Activated CD4-positive, alpha-beta T cell treated with anti-CD3 and anti-CD28 coated beads, Interleukin-2, amount 50 U/mL, for 16 hours (primary cell): ENCODE data around the gene ZNF14.
"Not testable (repeated sequence)": the region's sequence is repeated elsewhere in the genome, so short reads cannot be mapped to it uniquely, and the experiment has no call there.

ENCODE experiments used
- DNase-seq: peaks from one replicate; pipeline ENCODE4 v3.0.0-alpha.2; 2020

ZNF14 gene

GRCh38 chr19:19686580-19686979 is 46.3 kb downstream of the ZNF14 start:
- DNase-seq, result no peak

GRCh38 chr19:19686119-19686518 is 46.8 kb downstream of the ZNF14 start:
- not testable (repeated sequence) for DNase-seq

- DNase-seq, result no peak
These were observed 53.5 kb downstream of the ZNF14 start for GRCh38 chr19:19679176-19680073.

GRCh38 chr19:19677579-19677978 is 55.3 kb downstream of the ZNF14 start:
- no peak for DNase-seq

GRCh38 chr19:19674315-19674714 is 58.6 kb downstream of the ZNF14 start:
- no peak for DNase-seq

GRCh38 chr19:19672816-19673215 is 60.1 kb downstream of the ZNF14 start:
- DNase-seq, result no peak

- no peak for DNase-seq
These were observed 62.8 kb downstream of the ZNF14 start for GRCh38 chr19:19670070-19670551.

GRCh38 chr19:19668230-19669012 is 64.5 kb downstream of the ZNF14 start, which contains the start of gene ZNF101:
Gene ZNF101, plus strand, starts transcription at chr19:19668839. Its CDS starts 125 bp downstream, at chr19:19668964.
- peak; percentile 98 for DNase-seq

- not testable (repeated sequence) for DNase-seq
These were observed 67.4 kb downstream of the ZNF14 start for GRCh38 chr19:19665420-19665948.

- DNase-seq, result peak; percentile 98
These were observed 69.4 kb downstream of the ZNF14 start, which contains the start of gene ATP13A1 for GRCh38 chr19:19663256-19664120. Gene ATP13A1, minus strand, starts transcription at chr19:19663676. Its CDS starts 10 bp downstream, at chr19:19663666.

- no peak for DNase-seq
These were observed 70.0 kb downstream of the ZNF14 start for GRCh38 chr19:19662871-19663255.

- no peak for DNase-seq
These were observed 70.6 kb downstream of the ZNF14 start for GRCh38 chr19:19662344-19662743.

- peak; percentile 88 for DNase-seq
These were observed 71.1 kb downstream of the ZNF14 start for GRCh38 chr19:19661675-19662251.

GRCh38 chr19:19661141-19661674 is 71.7 kb downstream of the ZNF14 start:
- DNase-seq, result no peak
